ENCODE results near the gene DDX3X. TPM values are rescaled to one million over a fixed set of nuclear protein-coding genes. Genes with fewer than 3 reads are reported as not detected.

The DDX3X gene
- total and polyA plus RNA-seq, 2 of the 13 experiments (the other 11 are each of a cell fraction or from before 2014, with no cell fraction given) = 53.5 to 239 TPM

DNA sequence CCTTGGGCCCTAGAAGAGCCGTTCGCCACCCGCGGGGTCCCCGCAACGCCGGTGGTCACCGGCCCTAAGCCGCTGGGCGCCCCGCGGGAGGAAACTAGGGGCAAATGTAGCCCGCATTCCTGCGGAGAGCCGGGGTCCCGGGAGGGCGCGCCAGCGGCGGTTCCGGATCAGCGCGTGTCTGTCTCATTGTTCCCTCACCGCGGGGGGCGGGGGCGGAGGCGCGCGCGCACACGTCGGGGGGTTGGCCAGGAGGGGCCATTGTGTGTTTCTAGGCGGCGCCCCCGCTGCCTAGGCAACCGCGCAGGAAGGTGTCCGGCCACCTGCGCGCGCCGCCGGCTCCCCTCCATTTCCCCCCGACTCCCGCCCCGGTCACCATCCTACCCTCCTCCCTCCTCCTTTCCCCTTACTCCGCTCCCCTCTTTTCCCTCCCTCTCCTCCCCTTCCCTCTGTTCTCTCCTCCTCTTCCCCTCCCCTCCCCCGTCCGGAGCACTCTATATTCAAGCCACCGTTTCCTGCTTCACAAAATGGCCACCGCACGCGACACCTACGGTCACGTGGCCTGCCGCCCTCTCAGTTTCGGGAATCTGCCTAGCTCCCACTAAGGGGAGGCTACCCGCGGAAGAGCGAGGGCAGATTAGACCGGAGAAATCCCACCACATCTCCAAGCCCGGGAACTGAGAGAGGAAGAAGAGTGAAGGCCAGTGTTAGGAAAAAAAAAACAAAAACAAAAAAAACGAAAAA, 789 bp upstream of the DDX3X start:
- Histone ChIP-seq H3K27ac (ENCODE audit: extremely low read length, insufficient read depth, low read length) (peak overlapping the region; percentile 100), H2AFZ (ENCODE audit: low read length) (peak overlapping the region; percentile 83), H3K36me3 (replicated peaks in 1 of 2; ENCODE audit: control insufficient read depth in 1 of 2, insufficient read depth in 2 of 2, low read length in 2 of 2) (no peaks in the 10 kb centered on the region; a peak in 1 of 5 replicates), H3K4me2 (ENCODE audit: low read depth, low read length) (peak overlapping the region; percentile 90), H4K20me1 (ENCODE audit: insufficient read depth, low read length) (peaks cover 37% of the 10 kb centered on the region), H3K27me3 (ENCODE audit: control insufficient read depth in 1 of 2, insufficient read depth in 2 of 2, low read length in 2 of 2) (no peaks in the 10 kb centered on the region; a peak in 1 of 5 replicates), H3K4me1 (ENCODE audit: insufficient read depth, low read length) (peaks cover 27% of the 10 kb centered on the region), H3K79me2 (ENCODE audit: insufficient read depth, low read length) (peaks cover 45% of the 10 kb centered on the region), H3K9me3 (ENCODE audit: low read length) (no peaks in the 10 kb centered on the region), H3K4me3 (replicated peaks in 1 of 3; ENCODE audit: insufficient read depth in 1 of 3, low read depth in 2 of 3, low read length in 3 of 3) (peak overlapping the region; percentile 72 to 88 (median 84)), H3K9ac (ENCODE audit: insufficient read depth, low read depth, low read length) (peak overlapping the region; percentile 98)
- ATAC-seq (peak; percentile 56), FAIRE-seq (peak; percentile 55), DNase-seq (ENCODE audit: low spot score) (peak; percentile 83)
- 3% methylated on average over 20 of the region's 64 CpGs for WGBS (ENCODE audit: low lambda C conversion rate)
- intact Hi-C loops (cut with micrococcal nuclease; ENCODE audit: unreplicated experiment) (loop anchor here (5.0 to 10.0 kb wide), 3 partner anchors 49 to 109 kb away; no protein-coding TSS in a partner anchor), in situ Hi-C loops (cut with HindIII; ENCODE audit: extremely low pct_ligation_motif_present, low pct_unique_long_range_greater_than_20kb) (no loop called here)
- BruUV-seq (replicated peaks) = no TSS peak
- POLR2A ChIA-PET = interaction anchor here (0.6 to 1.4 kb wide), 6 partner anchors 10 to 110 kb away, joined by 3 to 9 read pairs (median 4); no protein-coding TSS in a partner anchor
- CTCF ChIA-PET (ENCODE audit: low intra/inter-chr PET ratio, low total read pairs) = no interaction called here
- TF ChIP-seq KAT8 (CRISPR knock-in tag; IDR thresholded peaks at IDR 0.05) = 0 out of 2 replicates have a peak, but pooled peaks have one; percentile 29
- TF ChIP-seq, protein P1, sequence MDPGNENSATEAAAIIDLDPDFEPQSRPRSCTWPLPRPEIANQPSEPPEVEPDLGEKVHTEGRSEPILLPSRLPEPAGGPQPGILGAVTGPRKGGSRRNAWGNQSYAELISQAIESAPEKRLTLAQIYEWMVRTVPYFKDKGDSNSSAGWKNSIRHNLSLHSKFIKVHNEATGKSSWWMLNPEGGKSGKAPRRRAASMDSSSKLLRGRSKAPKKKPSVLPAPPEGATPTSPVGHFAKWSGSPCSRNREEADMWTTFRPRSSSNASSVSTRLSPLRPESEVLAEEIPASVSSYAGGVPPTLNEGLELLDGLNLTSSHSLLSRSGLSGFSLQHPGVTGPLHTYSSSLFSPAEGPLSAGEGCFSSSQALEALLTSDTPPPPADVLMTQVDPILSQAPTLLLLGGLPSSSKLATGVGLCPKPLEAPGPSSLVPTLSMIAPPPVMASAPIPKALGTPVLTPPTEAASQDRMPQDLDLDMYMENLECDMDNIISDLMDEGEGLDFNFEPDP (CRISPR knock-in tag; conservative IDR thresholded peaks at IDR 0.05) = no peak
- TF ChIP-seq ZNF205 (CRISPR knock-in tag; IDR thresholded peaks at IDR 0.05) = no peak
- no peak for TF ChIP-seq ZNF550 (CRISPR knock-in tag; IDR thresholded peaks at IDR 0.05; ENCODE audit: borderline replicate concordance)
- TF ChIP-seq YEATS4 (CRISPR knock-in tag; IDR thresholded peaks at IDR 0.05; ENCODE audit: borderline replicate concordance) = peak; percentile 44; the same call in 1 of the 2 replicates
- peak; percentile 58; the same call in 1 of the 2 replicates for TF ChIP-seq SAP130 (CRISPR knock-in tag; IDR thresholded peaks at IDR 0.05; ENCODE audit: low read depth)
- TF ChIP-seq ZFP37 (CRISPR knock-in tag; IDR thresholded peaks at IDR 0.05; ENCODE audit: borderline replicate concordance) = no peak
- TF ChIP-seq ZNF451 (CRISPR knock-in tag; IDR thresholded peaks at IDR 0.05) = no peak
- no peak for TF ChIP-seq ZNF253 (CRISPR knock-in tag; IDR thresholded peaks at IDR 0.05; ENCODE audit: borderline replicate concordance)
- TF ChIP-seq POLR2AphosphoS2 (IDR thresholded peaks at IDR 0.05; ENCODE audit: low read depth, low read length) = no peak
- TF ChIP-seq ZNF850 (CRISPR knock-in tag; conservative IDR thresholded peaks at IDR 0.05) = no peak
- TF ChIP-seq ZNF264 (CRISPR knock-in tag; IDR thresholded peaks at IDR 0.05) = no peak
- no peak for TF ChIP-seq ZIK1 (CRISPR knock-in tag; IDR thresholded peaks at IDR 0.05; ENCODE audit: borderline replicate concordance, low read depth)
- no peak for TF ChIP-seq ZNF138 (CRISPR knock-in tag; IDR thresholded peaks at IDR 0.05; ENCODE audit: low read depth)
- TF ChIP-seq, protein P2, sequence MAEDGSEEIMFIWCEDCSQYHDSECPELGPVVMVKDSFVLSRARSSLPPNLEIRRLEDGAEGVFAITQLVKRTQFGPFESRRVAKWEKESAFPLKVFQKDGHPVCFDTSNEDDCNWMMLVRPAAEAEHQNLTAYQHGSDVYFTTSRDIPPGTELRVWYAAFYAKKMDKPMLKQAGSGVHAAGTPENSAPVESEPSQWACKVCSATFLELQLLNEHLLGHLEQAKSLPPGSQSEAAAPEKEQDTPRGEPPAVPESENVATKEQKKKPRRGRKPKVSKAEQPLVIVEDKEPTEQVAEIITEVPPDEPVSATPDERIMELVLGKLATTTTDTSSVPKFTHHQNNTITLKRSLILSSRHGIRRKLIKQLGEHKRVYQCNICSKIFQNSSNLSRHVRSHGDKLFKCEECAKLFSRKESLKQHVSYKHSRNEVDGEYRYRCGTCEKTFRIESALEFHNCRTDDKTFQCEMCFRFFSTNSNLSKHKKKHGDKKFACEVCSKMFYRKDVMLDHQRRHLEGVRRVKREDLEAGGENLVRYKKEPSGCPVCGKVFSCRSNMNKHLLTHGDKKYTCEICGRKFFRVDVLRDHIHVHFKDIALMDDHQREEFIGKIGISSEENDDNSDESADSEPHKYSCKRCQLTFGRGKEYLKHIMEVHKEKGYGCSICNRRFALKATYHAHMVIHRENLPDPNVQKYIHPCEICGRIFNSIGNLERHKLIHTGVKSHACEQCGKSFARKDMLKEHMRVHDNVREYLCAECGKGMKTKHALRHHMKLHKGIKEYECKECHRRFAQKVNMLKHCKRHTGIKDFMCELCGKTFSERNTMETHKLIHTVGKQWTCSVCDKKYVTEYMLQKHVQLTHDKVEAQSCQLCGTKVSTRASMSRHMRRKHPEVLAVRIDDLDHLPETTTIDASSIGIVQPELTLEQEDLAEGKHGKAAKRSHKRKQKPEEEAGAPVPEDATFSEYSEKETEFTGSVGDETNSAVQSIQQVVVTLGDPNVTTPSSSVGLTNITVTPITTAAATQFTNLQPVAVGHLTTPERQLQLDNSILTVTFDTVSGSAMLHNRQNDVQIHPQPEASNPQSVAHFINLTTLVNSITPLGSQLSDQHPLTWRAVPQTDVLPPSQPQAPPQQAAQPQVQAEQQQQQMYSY (CRISPR knock-in tag; IDR thresholded peaks at IDR 0.05) = no peak
- 0 out of 2 replicates have a peak, but pooled peaks have one; percentile 35 for TF ChIP-seq ZBTB7B (CRISPR knock-in tag; IDR thresholded peaks at IDR 0.05)
- no peak for TF ChIP-seq ZNF10 (CRISPR knock-in tag; IDR thresholded peaks at IDR 0.05; ENCODE audit: borderline replicate concordance, low read depth)
- no peak for TF ChIP-seq MED8 (CRISPR knock-in tag; IDR thresholded peaks at IDR 0.05; ENCODE audit: insufficient replicate concordance)

Data from HepG2 (cell line).